ENCODE results near the gene ETV6. TPM values are rescaled to one million over a fixed set of nuclear protein-coding genes. Genes with fewer than 3 reads are reported as not detected.

The ETV6 gene
- polyA plus RNA-seq, 4 donors = 13.3 to 15.2 (median 14.0) TPM

GRCh38 chr12:11870041-11870451, 220.6 kb downstream of the ETV6 start:
- no peak for DNase-seq (ENCODE audit: low read depth in 4 of 4, low spot score in 3 of 4)

DNA sequence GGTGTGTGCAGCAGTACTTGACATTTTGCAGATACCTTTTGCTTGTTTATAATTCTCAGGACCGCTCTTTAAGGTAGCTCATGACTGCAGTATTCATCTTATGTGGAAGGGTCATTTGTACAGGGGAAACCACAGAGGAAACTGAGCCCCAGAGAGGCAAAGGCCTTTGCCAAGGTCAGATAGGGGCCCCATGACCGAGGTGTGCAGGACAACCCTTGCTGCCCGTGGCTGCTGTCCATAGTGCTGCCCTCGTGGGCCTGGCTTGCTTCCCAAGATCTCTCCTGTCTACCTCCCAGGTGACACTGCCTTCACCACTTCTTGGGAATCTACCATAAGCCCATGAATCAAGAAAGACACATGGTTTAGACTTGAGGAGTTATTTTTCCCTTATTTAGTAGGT, 222.6 kb downstream of the ETV6 start:
- DNase-seq (ENCODE audit: low read depth in 4 of 4, low spot score in 3 of 4) = no peak

DNA sequence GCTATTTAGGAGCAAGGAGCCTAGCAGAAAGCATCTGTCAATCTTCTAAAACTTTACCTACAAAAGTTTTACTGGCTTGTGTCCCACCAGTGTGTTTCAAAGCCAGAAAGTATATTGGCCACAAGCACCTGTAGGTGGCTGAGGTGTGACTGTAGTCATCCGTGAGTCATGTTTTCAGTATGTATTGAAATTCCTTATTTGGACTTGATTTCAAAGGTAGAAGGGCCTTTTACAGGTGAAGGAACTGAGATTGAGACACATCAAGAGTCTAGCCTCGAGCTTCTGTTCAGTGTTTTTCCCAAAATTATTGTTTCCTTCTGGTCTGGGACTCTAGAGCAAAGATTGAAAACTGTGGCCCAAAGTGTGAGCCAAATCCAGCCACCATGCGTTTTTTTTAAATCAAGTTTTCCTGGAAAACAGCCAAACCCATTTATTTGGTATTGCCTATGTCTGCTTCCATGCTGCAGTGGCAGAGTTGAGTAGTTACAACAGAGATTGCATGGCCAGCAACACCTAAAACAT, 226.0 kb downstream of the ETV6 start:
- no peak for DNase-seq (ENCODE audit: low read depth in 4 of 4, low spot score in 3 of 4)

GRCh38 chr12:11876307-11876706, 226.8 kb downstream of the ETV6 start:
- DNase-seq (ENCODE audit: low read depth in 4 of 4, low spot score in 3 of 4) = no peak

GRCh38 chr12:11877102-11877826, 227.8 kb downstream of the ETV6 start:
- DNase-seq (ENCODE audit: low read depth in 4 of 4, low spot score in 3 of 4) = no peak

GRCh38 chr12:11877869-11878780, 228.7 kb downstream of the ETV6 start:
- DNase-seq (ENCODE audit: low read depth in 4 of 4, low spot score in 3 of 4) = no peak

GRCh38 chr12:11879306-11879705, 229.8 kb downstream of the ETV6 start:
- no peak for DNase-seq (ENCODE audit: low read depth in 4 of 4, low spot score in 3 of 4)

GRCh38 chr12:11880381-11880780, 230.9 kb downstream of the ETV6 start:
- no peak for DNase-seq (ENCODE audit: low read depth in 4 of 4, low spot score in 3 of 4)

DNA sequence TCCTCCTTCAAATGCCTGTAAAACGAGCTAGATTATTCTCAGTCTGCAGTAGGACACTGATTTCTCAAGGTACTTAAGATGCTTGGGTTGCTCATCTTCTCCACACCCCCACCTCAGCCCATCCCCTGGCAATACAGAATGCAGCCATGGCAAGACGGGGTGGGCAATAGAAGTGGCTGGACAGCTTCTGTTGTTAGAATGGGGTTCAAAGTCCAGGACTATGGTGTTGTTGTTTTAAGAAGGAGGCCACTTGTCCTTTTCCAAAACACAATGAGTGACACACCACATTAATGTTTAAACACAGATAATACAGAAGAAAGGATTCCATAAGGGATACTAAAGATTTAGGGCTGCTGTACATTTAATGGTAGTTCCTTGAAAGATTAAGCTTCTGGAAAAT, 232.4 kb downstream of the ETV6 start:
- no peak for DNase-seq (ENCODE audit: low read depth in 4 of 4, low spot score in 3 of 4)

- DNase-seq (ENCODE audit: low read depth in 4 of 4, low spot score in 3 of 4) = no peak
Observed at GRCh38 chr12:11882301-11883019, 233.0 kb downstream of the ETV6 start.

GRCh38 chr12:11884116-11884515, 234.6 kb downstream of the ETV6 start:
- no peak for DNase-seq (ENCODE audit: low read depth in 4 of 4, low spot score in 3 of 4)

- no peak for DNase-seq (ENCODE audit: low read depth in 4 of 4, low spot score in 3 of 4)
Observed at GRCh38 chr12:11884706-11885105, 235.2 kb downstream of the ETV6 start.

- no peak for DNase-seq (ENCODE audit: low read depth in 4 of 4, low spot score in 3 of 4)
Observed at GRCh38 chr12:11885261-11886038, 236.0 kb downstream of the ETV6 start.

DNA sequence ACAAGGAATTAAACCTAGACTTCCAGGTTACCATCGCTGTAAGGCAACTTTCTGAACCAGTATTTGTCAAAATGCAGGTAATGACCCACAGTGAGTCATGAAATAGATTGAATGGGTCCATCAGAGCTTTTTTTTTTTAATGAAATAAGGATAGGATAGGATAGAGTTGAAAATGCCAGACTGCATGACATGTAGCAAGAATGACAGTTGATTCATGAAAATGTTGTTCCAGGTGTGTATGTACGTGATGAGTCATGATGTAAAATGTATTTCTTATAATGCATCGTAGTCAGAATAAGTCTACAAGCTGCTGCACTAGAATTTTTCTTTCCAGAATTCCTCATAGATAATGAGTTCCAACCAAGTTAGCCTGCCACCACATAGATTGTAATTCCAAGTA, 236.9 kb downstream of the ETV6 start:
- DNase-seq (ENCODE audit: low read depth in 4 of 4, low spot score in 3 of 4) = no peak

DNA sequence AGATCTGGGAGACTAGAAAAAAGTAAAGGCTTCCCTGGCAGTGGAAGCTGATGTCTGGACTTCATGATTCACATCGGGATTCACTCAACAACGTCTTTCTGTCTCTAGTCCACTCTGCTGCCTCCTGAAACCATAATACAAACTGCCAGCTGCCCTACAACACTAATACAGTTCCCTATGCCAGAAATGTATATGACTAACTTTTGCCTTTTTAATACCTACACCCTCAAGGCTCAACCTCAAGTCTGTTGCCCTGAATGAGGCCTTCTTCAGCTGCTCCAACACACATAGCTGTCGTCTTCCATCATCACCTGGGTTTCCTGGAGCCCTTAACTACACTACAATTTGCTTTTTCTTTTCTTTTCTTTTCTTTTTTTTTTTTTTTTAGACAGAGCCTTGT, 238.6 kb downstream of the ETV6 start:
- no peak for DNase-seq (ENCODE audit: low read depth in 4 of 4, low spot score in 3 of 4)

- no peak for DNase-seq (ENCODE audit: low read depth in 4 of 4, low spot score in 3 of 4)
Observed at GRCh38 chr12:11891346-11891745, 241.9 kb downstream of the ETV6 start.

GRCh38 chr12:11891754-11892386, 242.4 kb downstream of the ETV6 start:
- DNase-seq (ENCODE audit: low read depth in 4 of 4, low spot score in 3 of 4) = no peak

DNA sequence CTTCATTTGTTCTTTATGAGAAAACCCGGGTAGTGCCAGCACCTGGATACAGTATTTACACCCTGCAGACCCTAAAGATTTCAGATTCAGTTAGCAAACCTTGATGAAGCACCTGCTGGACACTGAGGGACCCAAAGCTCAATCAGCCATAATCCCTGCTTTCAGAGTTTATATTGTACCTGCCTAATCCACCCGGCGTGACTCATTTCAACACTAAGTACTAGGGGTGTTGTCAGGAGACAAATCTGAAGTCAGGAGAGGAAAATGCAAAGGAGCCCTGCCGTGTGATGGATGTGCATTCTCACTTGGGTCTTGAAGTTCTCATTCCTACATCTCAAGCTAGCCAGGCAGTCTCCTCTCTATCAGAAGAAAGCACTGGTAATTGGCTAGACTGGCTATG, 244.5 kb downstream of the ETV6 start:
- DNase-seq (ENCODE audit: low read depth in 4 of 4, low spot score in 3 of 4) = no peak

GRCh38 chr12:11894890-11895289, 245.4 kb downstream of the ETV6 start:
- no peak for DNase-seq (ENCODE audit: low read depth in 4 of 4, low spot score in 3 of 4)
